ENCODE data around the gene RSAD1. TPM values are rescaled to one million over a fixed set of nuclear protein-coding genes. Genes with fewer than 3 reads are reported as not detected.

The RSAD1 gene
- total RNA-seq, 1 donor from 2014 or later = 34.4 TPM

GRCh38 chr17:50459756-50460155, 18.9 kb upstream of the RSAD1 start:
- no peak for TF ChIP-seq CTCF (IDR thresholded peaks at IDR 0.05; ENCODE audit: unreplicated experiment)
- Mint-ChIP-seq H3K27me3 (no peaks in the 10 kb centered on the region), H3K4me1 (ENCODE audit: low read depth) (peaks cover 6% of the 10 kb centered on the region), H3K36me3 (ENCODE audit: insufficient read depth) (peaks cover 8% of the 10 kb centered on the region), H3K27ac (no peak overlapping the region), H3K9me3 (ENCODE audit: low read depth) (no peaks in the 10 kb centered on the region), H3K4me3 (ENCODE audit: low read depth) (no peak overlapping the region)
- DNase-seq (ENCODE audit: low spot score, unreplicated experiment) = no peak

- no peak overlapping the region for H3K27ac Mint-ChIP-seq
- H3K9me3 Mint-ChIP-seq (ENCODE audit: low read depth) = no peaks in the 10 kb centered on the region
- H3K4me1 Mint-ChIP-seq (ENCODE audit: low read depth) = peaks cover 6% of the 10 kb centered on the region
- DNase-seq (ENCODE audit: low spot score, unreplicated experiment) = no peak
- TF ChIP-seq CTCF (IDR thresholded peaks at IDR 0.05; ENCODE audit: unreplicated experiment) = no peak
- H3K4me3 Mint-ChIP-seq (ENCODE audit: low read depth) = no peak overlapping the region
- no peaks in the 10 kb centered on the region for H3K27me3 Mint-ChIP-seq
- H3K36me3 Mint-ChIP-seq (ENCODE audit: insufficient read depth) = peaks cover 7% of the 10 kb centered on the region
These were observed 17.7 kb upstream of the RSAD1 start for GRCh38 chr17:50460831-50461526.

- no peak for DNase-seq (ENCODE audit: low spot score, unreplicated experiment)
- H3K36me3 Mint-ChIP-seq (ENCODE audit: insufficient read depth) = peaks cover 7% of the 10 kb centered on the region
- H3K4me3 Mint-ChIP-seq (ENCODE audit: low read depth) = no peak overlapping the region
- no peak overlapping the region for H3K27ac Mint-ChIP-seq
- H3K27me3 Mint-ChIP-seq = no peaks in the 10 kb centered on the region
- no peak for TF ChIP-seq CTCF (IDR thresholded peaks at IDR 0.05; ENCODE audit: unreplicated experiment)
- H3K9me3 Mint-ChIP-seq (ENCODE audit: low read depth) = no peaks in the 10 kb centered on the region
- peaks cover 6% of the 10 kb centered on the region for H3K4me1 Mint-ChIP-seq (ENCODE audit: low read depth)
These were observed 17.0 kb upstream of the RSAD1 start for GRCh38 chr17:50461550-50462132.

GRCh38 chr17:50462446-50462845, 16.2 kb upstream of the RSAD1 start:
- H3K36me3 Mint-ChIP-seq (ENCODE audit: insufficient read depth) = peaks cover 7% of the 10 kb centered on the region
- peaks cover 6% of the 10 kb centered on the region for H3K4me1 Mint-ChIP-seq (ENCODE audit: low read depth)
- peaks cover 7% of the 10 kb centered on the region for H3K27me3 Mint-ChIP-seq
- DNase-seq (ENCODE audit: low spot score, unreplicated experiment) = no peak
- no peak overlapping the region for H3K4me3 Mint-ChIP-seq (ENCODE audit: low read depth)
- H3K9me3 Mint-ChIP-seq (ENCODE audit: low read depth) = no peaks in the 10 kb centered on the region
- H3K27ac Mint-ChIP-seq = no peak overlapping the region
- no peak for TF ChIP-seq CTCF (IDR thresholded peaks at IDR 0.05; ENCODE audit: unreplicated experiment)

GRCh38 chr17:50464121-50464520, 14.5 kb upstream of the RSAD1 start:
- no peak for DNase-seq (ENCODE audit: low spot score, unreplicated experiment)
- Mint-ChIP-seq H3K36me3 (ENCODE audit: insufficient read depth) (peaks cover 7% of the 10 kb centered on the region), H3K4me3 (ENCODE audit: low read depth) (no peak overlapping the region), H3K9me3 (ENCODE audit: low read depth) (no peaks in the 10 kb centered on the region), H3K4me1 (ENCODE audit: low read depth) (peaks cover 1% of the 10 kb centered on the region), H3K27ac (no peak overlapping the region), H3K27me3 (peaks cover 18% of the 10 kb centered on the region)
- no peak for TF ChIP-seq CTCF (IDR thresholded peaks at IDR 0.05; ENCODE audit: unreplicated experiment)

Measured in progenitor cell of endocrine pancreas (in vitro differentiated cells).